ENCODE data around the gene ROCK2. TPM values are rescaled to one million over a fixed set of nuclear protein-coding genes. Genes with fewer than 3 reads are reported as not detected.

ROCK2 gene
- 27.5 and 41.0 TPM in 2 replicates for total RNA-seq

DNA sequence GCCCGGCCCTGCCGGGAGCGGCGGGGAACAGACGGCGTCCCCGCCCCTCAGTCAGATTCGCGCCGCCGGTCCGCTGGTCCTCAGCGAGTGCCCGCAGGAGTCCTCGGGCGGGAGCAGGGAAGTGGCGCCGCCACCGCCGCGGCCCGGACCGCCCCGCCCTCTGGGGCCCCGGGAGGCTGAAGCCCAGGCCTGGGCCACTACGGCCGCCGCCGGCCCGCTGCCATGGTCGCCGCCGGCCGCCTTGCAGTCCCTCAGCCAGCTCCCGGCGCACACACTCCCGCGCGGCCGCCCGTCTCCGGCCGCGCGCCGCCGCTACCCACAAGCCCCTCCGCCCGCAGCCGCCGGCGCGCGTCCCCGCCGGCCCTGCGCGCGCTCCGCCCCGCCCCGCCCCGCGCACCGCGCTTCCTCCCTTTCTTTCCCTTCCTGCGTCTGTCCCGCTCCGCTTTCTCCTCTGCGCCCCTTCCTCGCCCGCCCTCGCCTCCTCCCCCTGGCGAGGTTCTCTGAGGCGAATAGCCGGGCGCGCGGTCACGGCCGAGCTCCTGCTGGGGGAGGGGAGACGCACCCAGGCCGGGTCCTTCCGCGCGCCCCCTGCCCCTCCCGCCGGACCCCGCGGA is at the start of gene ROCK2:
Gene ROCK2, minus strand, starts transcription at position 295 of the 614 bp plus-strand sequence. CDS start 500 bp downstream, outside the sequence.

DNA sequence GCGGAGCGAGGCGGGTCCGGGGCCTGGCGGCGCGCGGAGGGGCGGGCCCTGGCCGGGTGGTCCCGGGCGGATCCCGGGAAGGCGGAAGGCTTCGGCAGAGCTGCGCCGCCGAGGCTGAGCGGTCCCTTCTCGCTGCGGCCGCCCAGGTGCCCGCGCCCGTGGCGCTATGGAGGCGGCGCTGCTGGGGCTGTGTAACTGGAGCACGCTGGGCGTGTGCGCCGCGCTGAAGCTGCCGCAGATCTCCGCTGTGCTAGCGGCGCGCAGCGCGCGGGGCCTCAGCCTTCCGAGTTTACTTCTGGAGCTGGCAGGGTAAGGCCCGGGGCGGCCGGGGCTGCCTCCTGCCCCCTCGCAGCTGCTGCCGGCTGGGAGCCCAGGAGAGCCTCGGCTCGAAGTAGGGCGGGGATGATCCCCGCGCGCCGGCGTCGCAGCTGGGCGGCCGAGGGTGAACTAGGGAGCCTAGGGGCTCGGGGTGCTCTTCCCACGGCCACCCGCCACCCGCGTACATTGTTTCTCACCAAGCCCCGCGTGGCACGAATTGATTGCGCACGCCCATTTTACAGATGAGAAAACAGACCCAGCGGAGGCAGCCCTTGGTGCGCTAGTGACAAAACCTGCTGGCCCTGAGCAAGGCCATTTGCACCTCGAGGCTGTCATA is 188.9 kb downstream of the ROCK2 start, which contains the start of gene SLC66A3:
Gene SLC66A3, plus strand, starts transcription at position 87 of the 655 bp plus-strand sequence. Its CDS starts 80 bp downstream, at position 167.

Small RNA genes within 50 kb of the gene (small RNA-seq; reads per million reads assigned to genes)
- not detected for gene RNU6-1081P

Other genes starting within 250 kb of the ROCK2 start
- gene SLC66A3, start 189.2 kb downstream of the ROCK2 start, total RNA-seq = 27.8 and 29.8 TPM in 2 replicates
- 8.6 and 10.2 TPM in 2 replicates for gene E2F6, start 121.5 kb upstream of the ROCK2 start, total RNA-seq
- under 0.01 and 0.22 TPM in 2 replicates for gene GREB1, start 189.4 kb upstream of the ROCK2 start, total RNA-seq

Data from placental epithelial cell (primary cell).